ELF-1 (cell line): Measurements from ENCODE around the gene TSPAN12.
"Not testable (repeated sequence)": the region's sequence is repeated elsewhere in the genome, so short reads cannot be mapped to it uniquely, and the experiment has no call there.

Experiments
- DNase-seq: peaks from one replicate; pipeline ENCODE4 v3.0.0-alpha.2; 2016; ENCODE audit warnings: low read depth, low spot score

Gene TSPAN12

DNA sequence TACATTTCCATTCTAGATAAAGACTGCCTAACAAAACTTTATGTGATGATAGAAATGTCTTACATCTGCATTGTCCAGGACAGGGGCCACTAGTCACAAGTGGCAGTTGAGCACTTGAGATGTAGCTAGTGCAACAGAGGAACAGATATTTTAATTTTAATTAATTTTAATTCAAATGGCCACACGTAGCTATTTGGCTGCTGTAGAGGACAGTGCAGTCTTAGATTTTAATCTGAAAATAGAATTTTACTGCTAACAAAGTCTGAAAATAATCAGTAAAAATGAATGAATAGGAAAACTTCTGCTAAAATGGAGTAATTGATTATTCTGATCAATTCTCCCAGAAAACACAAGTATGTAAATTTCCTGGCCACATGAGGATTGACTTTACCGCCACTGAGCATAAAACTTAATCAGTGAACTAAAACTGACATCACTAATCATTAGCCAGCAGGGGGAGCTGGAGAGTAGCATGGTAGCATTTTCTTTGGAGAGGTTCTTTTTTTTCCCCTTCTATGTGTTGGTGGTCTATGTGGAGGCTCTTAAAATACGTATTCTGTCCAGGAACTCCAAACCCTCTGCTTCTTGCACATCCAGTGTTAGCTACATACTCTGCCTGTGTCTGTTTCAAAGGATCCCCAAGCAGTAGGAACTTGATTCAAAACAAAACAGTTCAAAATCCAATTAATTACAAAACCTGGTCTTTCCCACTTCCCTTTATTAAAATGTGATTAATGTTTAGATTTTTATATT lies 52.1 kb downstream of the TSPAN12 start:
- DNase-seq = peak; percentile 42

DNA sequence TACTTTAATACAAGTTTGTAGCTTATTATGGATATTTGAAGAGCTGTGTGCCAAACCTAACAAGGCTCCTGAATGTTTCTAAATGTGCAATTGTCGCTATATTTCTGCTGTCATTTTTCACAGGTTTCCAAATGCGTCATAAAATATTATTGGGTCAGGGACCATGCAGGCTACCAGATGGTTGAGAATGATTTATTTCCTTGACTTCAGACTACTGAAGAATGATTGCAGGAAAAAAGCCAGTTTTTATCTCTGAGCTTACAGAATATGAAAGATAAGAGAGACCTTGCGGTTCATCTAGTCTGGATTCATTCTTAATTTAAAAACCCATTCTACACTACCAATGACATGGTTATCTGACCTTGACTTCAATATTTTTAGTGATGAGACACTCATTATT lies 55.2 kb downstream of the TSPAN12 start:
- DNase-seq = no peak

DNA sequence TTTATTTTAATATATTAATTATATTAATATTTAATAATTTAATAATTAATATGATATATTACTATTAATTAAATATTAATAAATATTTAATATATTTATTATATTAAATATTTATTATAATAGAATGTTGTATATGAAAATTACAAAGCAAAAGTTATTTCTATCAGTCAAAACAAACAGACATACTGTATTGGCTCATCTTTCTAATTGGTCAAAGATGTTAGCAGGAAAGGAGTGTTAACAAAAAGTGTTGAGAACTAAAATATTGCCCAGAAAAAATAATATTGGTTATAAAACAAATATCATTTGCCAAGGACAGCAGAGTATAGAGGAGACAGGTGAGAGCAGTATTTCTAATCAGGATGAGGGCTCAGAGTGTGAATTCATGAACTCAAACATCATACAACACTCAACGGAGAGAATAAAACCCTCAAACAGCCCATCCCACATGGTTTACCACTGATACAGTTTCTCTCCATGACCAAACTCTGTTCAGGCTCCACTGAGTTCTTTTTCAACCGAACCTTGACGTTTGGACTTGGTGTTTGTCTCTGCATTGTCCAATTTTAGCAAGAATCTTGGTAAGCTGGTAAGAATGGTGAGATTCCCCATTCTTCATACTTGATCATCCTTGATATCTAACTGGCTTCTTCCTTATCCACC lies 58.0 kb downstream of the TSPAN12 start:
- DNase-seq = no peak

DNA sequence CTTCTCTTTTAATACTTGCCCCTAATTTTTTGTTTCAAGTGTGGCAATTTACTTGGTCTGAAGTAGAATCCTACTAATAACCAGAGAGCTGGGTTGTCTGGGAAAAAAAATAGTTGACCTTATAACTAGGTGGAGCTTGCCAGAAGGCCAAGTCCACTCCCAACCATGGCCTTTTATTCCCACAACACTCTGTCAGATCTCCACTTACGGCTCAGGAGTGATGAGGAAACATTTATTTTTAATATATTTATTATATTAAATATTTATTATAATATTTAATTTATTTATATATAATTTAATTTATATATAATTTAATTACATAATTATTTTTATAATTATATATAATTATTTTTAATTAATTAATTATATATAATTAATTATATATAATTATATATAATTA lies 58.8 kb downstream of the TSPAN12 start:
- DNase-seq = no peak

DNA sequence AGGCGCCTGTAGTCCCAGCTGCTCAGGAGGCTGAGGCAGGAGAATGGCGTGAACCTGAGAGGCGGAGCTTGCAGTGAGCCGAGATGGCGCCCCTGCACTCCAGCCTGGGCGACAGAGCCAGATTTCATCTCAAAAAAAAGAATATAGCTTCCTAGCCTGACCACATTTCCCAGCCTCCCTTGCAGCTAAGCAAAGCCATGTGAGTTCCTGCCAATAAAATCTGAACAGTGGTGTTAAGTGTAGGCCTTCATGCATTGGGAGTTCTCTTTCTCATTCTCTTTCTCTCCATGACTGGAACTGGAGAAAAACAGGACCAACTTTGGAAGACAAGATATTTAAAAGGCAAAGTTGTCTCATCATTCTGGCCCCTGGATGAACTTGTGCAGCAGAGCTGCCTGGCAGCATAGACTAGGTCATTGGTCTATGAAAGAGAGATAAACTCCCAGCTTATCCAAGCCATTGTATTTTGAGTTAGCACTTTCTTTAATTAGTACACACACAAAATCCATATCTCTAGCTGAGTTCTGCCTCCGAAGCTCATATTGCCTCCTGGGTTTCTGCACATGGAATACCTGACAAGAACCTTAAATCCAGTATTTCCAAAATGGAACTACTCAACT lies 60.8 kb downstream of the TSPAN12 start:
- no peak for DNase-seq

DNA sequence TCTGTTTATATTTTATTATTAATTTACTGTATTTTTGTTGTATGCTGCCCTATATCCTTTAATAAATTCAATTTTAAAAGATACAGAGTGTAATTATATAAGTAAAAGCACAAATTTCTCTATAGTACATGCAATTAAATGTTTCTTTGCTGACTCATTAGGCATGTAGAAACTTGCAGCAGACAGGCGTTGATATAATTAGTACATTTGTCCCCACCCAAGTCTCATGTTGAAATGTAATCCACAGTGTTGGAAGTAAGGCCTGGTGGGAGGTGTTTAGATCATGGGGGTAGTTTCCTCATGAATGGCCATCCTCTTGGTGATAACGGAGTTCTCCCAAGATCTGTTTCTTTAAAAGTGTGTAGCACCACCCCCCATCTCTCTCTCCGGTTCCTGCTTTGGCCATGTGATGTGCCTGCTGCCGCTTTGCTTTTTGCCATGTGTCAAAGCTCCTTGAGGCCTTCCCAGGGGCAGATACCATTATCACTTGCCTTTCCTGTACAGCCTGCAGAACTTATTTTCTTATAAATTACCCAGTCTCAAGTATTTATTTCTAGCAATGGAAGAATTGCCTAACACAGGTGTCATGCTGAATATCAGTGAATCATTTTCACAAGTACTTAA lies 63.7 kb downstream of the TSPAN12 start:
- no peak for DNase-seq

DNA sequence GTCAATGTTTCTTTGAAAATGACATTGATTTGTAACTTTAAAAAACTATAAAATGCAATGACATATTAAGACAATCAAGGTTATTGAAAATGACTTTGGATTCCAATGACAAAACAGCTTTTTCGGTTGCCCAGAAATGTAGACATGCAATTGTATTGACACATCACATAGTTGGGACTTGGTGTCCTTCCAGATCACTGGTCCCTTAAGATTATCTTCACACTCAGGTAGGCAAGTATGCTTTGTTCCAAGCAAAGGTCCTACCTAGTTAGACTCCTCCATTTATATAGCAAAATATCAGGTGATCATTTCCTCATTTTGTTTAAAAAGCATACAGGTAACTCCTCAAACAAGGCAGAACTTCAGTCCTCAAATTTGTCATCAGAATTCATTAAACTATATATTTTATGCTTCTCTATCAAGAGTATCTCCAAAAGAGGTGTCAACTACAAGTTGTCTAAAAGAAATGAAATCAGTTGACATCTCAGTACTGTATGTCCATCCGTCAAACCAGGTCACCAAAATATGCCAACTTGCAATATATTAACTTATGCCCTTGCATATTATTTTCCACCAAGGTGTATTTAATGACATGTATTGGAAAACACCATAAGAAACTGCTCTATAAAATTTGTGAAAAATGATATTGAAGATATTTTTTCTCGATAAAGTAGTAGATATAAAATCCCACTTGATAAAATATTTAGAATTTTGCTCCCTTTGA lies 64.6 kb downstream of the TSPAN12 start:
- no peak for DNase-seq

DNA sequence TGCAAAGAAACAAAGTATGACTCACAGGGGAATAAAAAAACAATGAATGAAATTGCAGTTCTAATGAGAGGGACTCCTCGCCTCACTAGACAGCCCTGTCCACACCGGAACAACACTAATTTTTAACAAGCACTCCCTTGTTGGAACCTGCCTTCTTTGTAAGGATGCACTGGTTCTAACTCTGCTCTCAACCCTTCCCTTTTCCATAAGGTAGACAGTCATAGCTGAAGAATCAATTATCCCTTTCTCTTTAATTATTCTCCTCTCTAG lies 65.1 kb downstream of the TSPAN12 start:
- DNase-seq = no peak

DNA sequence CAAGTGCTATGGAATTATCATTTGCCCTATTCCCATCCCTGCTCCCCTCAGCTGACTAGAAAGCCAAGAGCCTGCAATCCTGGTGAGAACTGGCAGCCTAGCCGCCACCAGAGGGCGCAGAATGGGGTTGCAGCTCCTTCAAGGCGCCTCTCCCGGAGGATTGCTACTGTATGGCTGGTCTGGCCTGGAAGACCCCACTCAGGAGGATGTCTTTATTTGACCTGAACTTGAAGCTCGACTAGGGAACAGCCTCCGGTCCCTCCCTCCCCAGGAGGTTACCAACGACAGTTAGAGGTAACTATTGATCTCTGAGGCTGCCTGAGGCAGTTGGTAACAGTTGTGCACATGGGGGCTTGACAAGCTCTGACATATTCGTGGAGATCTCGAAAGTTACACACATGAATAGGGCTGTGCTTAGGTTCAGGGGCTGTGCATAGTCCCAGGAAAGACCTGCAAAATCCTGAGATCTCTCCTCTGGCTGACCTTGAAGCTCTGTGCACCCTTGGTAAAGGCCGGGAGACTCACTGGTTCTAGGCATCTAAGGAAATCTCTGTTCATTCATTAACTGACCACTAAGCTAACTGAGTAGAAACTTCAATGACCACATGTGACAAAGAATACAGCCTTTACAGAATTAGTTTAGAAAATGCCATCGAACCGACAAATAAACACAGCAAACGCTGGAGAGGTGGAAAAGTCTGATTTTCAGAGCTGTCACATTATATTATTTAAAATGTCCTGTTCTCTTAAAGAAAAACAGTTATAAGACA lies 65.7 kb downstream of the TSPAN12 start:
- DNase-seq = peak; percentile 86

DNA sequence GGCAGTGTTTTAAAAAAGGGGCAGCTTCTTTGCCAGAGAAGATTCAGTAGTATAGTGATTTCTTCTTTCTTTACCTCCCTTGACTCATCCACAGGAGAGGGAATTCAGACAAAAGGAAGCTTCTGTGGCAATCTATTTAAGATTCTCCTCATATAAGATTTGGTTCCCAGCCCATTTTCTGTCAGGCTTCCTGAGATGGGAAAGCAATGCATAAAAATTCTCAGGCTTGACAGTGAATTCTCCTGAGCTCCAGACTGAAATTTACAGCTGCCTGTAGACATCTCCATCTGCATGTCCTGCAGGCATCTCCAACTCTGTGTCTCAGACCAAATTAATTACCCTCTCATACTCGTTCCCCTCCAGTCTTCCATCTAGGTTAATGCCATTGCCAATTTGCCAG lies 72.8 kb downstream of the TSPAN12 start:
- DNase-seq = no peak

DNA sequence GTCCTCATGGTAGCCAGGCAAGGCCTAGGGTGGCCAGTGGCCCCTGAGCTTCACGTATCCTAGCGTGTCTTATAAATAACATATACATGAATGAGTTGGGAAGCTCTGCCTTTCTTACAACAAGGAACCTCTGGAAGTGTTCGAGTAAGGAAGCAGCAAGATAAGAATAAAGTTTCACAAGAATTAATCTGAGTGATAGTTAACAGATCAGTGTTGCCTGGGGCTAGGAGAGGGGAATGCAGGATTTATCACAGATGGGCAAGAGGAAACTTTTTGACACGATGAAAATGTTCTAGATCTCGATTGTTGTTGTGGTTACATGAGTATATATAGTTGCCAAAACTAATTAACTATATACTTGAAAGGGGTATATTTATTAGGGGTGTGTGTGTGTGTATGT lies 74.2 kb downstream of the TSPAN12 start:
- no peak for DNase-seq

DNA sequence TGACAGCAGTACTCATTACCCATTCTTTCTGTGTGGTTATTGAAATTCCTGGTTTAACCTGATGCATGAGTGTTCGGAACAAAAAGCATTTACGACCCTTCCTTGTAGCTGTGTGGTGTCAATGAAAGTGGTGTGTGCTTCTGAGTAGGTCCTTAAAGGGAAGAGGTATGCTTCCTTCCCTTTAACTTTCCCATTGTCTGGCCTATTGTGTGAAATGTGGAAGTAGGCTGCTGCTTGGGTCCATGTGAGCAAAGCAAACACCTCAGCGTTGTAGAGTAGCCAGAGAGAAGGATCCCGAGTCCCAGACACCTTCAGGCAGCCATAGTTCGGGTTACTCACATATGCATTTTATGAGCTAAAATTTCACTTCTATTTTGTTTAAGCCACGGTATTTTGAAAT lies 74.7 kb downstream of the TSPAN12 start:
- no peak for DNase-seq

DNA sequence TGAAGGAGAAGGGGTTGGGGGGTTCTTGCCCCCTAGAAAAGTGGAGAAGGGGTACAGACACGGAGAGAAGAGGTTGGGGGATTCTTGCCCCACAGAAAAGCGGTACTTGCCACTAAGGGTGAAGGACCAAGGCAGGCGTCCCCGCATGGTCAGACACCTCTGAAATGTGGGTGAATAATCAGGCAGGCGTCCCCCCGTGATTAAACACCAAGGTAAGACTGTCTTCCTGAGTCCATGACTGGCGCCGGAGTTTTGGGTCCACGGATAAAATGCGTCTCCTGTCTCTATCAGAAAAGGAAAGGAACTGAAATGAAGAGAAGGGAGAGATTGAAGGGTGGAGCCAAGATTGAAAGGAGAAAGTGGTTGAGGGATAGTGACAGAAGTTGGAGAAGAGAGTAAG lies 76.0 kb downstream of the TSPAN12 start:
- not testable (repeated sequence) for DNase-seq

DNA sequence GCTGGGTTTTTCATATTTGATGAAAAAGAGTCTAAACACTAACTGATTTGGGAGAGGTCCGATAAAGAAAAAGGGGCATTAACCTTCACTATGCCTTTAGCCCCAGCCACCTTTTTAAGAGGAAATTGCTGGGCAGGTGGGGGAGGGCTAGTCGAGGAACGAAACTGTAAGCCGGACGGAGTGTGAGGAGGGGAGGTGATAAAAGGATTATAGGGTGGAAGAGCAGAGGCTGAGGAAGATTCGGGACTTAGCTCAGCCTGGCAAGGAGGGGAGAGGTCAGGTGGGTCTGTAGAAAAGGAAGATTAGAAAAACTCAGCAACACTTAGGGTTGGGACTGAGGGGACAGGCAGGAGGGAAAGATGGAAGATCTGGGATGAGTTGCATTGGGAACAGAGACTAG lies 77.0 kb downstream of the TSPAN12 start:
- no peak for DNase-seq

DNA sequence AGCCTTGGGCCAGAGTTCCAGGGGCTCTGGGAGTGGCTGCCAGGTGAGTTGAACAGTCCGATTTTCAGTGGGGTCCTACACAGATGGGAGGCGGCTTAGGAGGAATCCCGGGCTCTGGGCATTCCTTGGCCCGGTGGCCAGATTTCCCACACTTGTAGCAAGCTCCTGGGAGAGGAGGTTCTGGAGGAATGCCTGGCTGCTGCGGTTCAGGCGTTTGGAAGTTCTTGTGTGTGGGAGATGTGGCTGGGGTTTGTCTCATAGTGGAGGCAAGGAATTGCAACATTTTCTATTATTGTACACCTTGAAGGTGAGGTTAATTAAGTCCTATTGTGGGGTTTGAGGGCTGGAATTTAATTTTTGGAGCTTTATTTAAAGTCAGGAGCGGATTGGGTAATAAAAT lies 77.5 kb downstream of the TSPAN12 start:
- not testable (repeated sequence) for DNase-seq

DNA sequence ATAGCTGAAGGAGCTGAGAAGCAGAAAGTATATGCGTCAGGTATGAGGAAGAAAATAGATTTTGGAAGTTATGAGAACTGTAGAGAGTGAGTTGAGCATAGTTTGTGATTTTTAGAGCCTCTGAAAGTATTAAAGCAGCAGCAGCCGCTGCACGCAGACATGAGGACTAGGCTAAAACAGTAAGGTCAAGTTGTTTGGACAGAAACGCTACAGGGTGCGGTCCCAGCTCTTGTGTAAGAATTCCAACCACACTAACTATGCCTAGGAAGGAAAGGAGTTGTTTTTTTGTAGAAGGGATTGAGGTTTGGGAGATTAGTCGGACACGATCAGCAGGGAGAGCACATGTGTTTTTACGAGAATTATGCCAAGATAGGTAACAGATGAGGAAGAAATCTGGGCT lies 78.9 kb downstream of the TSPAN12 start:
- not testable (repeated sequence) for DNase-seq

DNA sequence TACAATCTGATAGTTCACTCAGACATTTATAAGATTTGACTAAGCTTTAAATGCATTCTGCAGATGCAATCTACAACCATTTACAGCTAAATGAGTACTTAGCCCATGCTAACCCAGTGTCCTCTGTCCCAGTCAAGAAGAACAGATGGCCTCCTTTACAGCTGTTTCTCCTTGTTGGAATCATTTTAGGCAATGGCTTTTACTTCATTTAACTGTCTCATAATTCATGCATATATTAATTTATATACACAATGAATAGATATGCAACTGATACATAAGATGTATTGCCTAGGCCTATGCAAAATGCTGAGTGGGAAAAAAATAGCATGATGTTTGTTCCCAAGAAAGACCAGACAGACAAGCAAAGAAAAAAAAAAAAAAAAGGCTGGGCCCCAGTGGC lies 82.2 kb downstream of the TSPAN12 start:
- DNase-seq = no peak

DNA sequence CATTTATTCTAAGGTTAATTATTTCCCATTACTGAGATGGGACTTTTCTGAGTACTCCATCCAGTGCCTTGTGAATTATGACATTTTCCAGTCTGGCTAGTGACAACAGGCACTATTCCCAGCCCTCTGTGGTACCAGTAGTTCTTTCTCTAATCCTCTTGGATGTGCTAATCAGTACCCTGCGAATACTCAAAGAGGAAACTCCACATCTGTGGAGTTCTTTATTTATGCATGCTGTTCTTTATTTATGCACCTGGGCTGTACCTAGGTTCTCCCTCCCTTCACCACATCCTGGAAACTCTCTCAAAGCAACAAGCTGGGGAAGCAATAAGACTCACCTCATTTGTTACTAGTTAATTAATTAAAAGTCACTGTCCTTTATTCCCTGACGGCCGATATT lies 83.5 kb downstream of the TSPAN12 start:
- no peak for DNase-seq

DNA sequence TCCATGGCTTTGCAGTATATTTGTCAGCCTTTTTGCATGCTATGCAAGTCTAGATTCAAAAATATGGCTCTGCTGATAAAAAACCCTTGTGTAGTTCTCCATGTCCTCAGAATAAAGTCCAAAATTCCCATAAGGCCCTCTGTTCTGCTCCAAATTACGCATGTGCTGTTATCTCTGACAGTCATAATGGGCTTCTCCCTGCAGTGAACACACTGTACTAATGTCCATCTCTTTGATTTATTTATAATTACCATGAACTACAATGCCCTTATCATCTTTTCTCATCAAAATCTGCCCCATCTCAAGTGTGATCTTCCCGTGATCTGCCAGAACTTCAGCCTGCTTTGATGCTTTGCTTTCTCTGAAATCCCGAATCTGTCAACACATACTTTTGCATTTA lies 87.7 kb downstream of the TSPAN12 start:
- no peak for DNase-seq

DNA sequence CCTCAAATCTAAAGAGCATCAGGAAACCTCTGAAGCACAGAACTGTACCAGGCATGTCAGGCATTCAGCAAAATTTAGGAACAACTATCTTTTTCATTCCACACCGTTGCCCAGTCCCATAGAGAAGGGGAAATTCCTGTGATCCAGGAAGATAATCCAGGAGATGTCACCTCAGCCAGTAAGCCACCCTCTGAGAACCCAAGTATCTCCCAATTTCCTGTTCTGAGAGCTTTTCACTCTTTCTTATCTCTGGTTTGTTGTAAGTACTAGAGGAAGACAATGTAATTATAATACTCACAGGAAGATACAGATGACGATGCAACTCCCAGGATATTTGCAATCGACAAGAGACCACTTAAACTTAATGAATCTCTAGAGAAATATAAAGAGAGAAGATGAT lies 97.1 kb downstream of the TSPAN12 start:
- no peak for DNase-seq

DNA sequence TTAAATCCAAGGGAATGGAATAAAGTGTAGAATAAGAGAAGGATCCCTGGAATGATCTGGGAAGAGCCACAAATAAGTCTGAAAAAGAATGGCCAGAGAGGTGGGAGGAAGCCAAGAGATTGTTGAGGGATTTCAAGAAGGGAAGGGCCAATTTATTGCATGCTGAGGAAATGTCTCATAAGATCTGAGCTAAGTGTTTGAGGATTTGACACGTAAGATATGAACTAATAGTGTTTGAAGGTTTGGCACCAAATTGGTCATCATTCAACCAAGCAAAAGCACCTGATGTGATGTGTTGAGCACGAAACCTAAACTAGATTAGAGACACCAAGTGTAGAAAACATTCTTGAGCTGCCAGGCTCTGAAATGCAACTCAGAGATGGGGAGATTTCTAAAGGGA lies 97.9 kb downstream of the TSPAN12 start:
- DNase-seq = no peak
